ENCODE measurements around the gene RHBDF1.

Gene RHBDF1

DNA sequence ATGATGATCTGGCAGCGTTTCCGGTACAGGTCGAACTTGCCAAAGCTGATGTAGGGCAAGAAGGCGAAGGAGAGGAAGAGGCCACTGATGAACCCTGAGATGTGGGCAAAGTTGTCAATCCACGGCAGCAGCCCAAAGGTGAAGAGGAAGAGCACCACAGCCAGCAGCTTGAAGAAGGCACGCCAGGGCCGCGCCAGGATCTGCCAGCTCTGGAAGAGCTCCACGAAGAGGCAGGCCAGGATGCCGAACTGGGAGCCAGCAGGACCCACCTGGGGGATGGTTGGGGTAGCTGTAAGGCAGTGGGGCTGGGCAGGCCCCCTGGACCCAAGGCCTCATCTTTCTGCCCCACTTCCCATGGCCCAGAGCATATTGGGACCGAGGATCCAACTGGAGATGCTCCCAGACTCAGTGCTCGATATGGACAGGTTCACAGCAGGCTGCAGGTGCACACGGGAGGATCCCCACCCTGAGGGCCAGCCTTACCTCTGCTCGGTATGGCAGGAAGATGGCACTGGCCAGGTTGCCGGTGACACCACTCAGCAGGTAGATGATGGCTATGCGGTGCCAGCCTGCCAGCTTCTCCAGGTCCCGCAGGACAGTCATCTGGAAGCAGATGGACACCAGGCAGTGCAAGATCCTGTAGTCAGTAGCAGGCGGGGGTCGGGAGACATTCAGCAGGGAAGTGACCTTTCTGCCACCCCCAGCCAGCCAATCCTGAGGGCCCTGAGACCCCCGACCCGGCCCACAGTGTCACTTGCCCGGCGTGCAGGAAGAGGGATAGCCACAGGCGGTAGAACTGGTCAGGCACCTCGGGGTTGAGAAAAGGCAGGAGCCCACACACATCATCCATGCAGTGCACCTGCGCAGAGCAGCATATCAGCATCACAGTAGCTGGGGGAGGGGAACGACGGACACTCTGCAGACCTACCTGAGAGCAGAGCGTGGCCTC, 13.7 kb downstream of the RHBDF1 start:
- no peaks in the 10 kb centered on the region for H3K27me3 ChIP-seq (ENCODE audit: insufficient read depth, poor library complexity, severe bottlenecking)
- H3K27ac ChIP-seq (replicated peaks) = no peak overlapping the region
- DNase-seq (ENCODE audit: low read depth in 1 of 2, low spot score in 1 of 2) = no peak
- TF ChIP-seq GABPA (IDR thresholded peaks at IDR 0.05; ENCODE audit: low read depth) = no peak
- TF ChIP-seq, protein P1, sequence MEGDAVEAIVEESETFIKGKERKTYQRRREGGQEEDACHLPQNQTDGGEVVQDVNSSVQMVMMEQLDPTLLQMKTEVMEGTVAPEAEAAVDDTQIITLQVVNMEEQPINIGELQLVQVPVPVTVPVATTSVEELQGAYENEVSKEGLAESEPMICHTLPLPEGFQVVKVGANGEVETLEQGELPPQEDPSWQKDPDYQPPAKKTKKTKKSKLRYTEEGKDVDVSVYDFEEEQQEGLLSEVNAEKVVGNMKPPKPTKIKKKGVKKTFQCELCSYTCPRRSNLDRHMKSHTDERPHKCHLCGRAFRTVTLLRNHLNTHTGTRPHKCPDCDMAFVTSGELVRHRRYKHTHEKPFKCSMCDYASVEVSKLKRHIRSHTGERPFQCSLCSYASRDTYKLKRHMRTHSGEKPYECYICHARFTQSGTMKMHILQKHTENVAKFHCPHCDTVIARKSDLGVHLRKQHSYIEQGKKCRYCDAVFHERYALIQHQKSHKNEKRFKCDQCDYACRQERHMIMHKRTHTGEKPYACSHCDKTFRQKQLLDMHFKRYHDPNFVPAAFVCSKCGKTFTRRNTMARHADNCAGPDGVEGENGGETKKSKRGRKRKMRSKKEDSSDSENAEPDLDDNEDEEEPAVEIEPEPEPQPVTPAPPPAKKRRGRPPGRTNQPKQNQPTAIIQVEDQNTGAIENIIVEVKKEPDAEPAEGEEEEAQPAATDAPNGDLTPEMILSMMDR (IDR thresholded peaks at IDR 0.05; ENCODE audit: insufficient read depth, low read length) = no peak
- no peak for TF ChIP-seq SPI1 (IDR thresholded peaks at IDR 0.05; ENCODE audit: borderline replicate concordance, low read depth)
- TF ChIP-seq POLR2AphosphoS5 (IDR thresholded peaks at IDR 0.05; ENCODE audit: low read depth) = no peak
- TF ChIP-seq, protein P2, sequence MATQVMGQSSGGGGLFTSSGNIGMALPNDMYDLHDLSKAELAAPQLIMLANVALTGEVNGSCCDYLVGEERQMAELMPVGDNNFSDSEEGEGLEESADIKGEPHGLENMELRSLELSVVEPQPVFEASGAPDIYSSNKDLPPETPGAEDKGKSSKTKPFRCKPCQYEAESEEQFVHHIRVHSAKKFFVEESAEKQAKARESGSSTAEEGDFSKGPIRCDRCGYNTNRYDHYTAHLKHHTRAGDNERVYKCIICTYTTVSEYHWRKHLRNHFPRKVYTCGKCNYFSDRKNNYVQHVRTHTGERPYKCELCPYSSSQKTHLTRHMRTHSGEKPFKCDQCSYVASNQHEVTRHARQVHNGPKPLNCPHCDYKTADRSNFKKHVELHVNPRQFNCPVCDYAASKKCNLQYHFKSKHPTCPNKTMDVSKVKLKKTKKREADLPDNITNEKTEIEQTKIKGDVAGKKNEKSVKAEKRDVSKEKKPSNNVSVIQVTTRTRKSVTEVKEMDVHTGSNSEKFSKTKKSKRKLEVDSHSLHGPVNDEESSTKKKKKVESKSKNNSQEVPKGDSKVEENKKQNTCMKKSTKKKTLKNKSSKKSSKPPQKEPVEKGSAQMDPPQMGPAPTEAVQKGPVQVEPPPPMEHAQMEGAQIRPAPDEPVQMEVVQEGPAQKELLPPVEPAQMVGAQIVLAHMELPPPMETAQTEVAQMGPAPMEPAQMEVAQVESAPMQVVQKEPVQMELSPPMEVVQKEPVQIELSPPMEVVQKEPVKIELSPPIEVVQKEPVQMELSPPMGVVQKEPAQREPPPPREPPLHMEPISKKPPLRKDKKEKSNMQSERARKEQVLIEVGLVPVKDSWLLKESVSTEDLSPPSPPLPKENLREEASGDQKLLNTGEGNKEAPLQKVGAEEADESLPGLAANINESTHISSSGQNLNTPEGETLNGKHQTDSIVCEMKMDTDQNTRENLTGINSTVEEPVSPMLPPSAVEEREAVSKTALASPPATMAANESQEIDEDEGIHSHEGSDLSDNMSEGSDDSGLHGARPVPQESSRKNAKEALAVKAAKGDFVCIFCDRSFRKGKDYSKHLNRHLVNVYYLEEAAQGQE (IDR thresholded peaks at IDR 0.05; ENCODE audit: insufficient replicate concordance, low read depth) = no peak
- no peak overlapping the region for H3K4me3 ChIP-seq (replicated peaks; ENCODE audit: insufficient read depth, low read length)

DNA sequence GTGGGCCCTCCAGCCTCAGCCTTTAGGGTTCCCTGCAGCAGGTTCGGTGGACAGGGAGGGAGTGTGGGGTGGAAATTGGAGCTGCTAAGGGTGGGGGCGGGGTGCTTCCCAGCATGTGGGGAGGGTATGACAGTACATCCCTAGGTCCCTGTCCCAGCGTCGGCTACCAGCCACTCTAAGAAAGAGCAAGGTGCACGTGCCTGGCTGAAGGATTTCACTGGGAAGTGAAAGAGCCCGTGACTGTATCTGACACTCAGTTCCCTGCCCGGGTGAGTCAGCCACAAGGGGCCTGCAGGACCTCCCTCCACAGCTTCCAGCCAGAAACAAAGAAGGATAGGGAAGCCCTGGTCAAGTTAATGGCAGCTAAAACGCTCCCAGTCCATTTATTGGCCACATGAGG, 14.7 kb downstream of the RHBDF1 start:
- no peak for TF ChIP-seq GABPA (IDR thresholded peaks at IDR 0.05; ENCODE audit: low read depth)
- TF ChIP-seq, protein P1 (IDR thresholded peaks at IDR 0.05; ENCODE audit: insufficient read depth, low read length) = no peak
- TF ChIP-seq, protein P2 (IDR thresholded peaks at IDR 0.05; ENCODE audit: insufficient replicate concordance, low read depth) = no peak
- TF ChIP-seq POLR2AphosphoS5 (IDR thresholded peaks at IDR 0.05; ENCODE audit: low read depth) = no peak
- no peak for TF ChIP-seq SPI1 (IDR thresholded peaks at IDR 0.05; ENCODE audit: borderline replicate concordance, low read depth)
- no peak overlapping the region for H3K27ac ChIP-seq (replicated peaks)
- no peak overlapping the region for H3K4me3 ChIP-seq (replicated peaks; ENCODE audit: insufficient read depth, low read length)
- DNase-seq (ENCODE audit: low read depth in 1 of 2, low spot score in 1 of 2) = no peak
- H3K27me3 ChIP-seq (ENCODE audit: insufficient read depth, poor library complexity, severe bottlenecking) = no peaks in the 10 kb centered on the region

GRCh38 chr16:56231-56927, 16.1 kb downstream of the RHBDF1 start:
- no peak overlapping the region for H3K4me3 ChIP-seq (replicated peaks; ENCODE audit: insufficient read depth, low read length)
- no peaks in the 10 kb centered on the region for H3K27me3 ChIP-seq (ENCODE audit: insufficient read depth, poor library complexity, severe bottlenecking)
- TF ChIP-seq POLR2AphosphoS5 (IDR thresholded peaks at IDR 0.05; ENCODE audit: low read depth) = no peak
- TF ChIP-seq, protein P2 (IDR thresholded peaks at IDR 0.05; ENCODE audit: insufficient replicate concordance, low read depth) = no peak
- TF ChIP-seq, protein P1 (IDR thresholded peaks at IDR 0.05; ENCODE audit: insufficient read depth, low read length) = no peak
- no peak for TF ChIP-seq SPI1 (IDR thresholded peaks at IDR 0.05; ENCODE audit: borderline replicate concordance, low read depth)
- TF ChIP-seq GABPA (IDR thresholded peaks at IDR 0.05; ENCODE audit: low read depth) = no peak
- DNase-seq (ENCODE audit: low read depth in 1 of 2, low spot score in 1 of 2) = no peak
- H3K27ac ChIP-seq (replicated peaks) = no peak overlapping the region
